GM13976 (cell line): ENCODE data around the gene ATF6B.

Experiments used
- DNase-seq: peaks from one replicate; pipeline ENCODE4 v3.0.0; 2012; ENCODE audit warnings: low spot score
- in situ Hi-C: fragments of 300-500 bp; cut with MboI; formaldehyde crosslinking; loops from one replicate; pipeline ENCODE4 v1.12.0; 2022; ENCODE audit warnings: low sequenced_read_pairs, mixed read lengths, inconsistent platforms; ENCODE audit not compliant: unreplicated experiment
- TF ChIP-seq, protein P1 (sequence below): IDR thresholded peaks from 2 replicates; pipeline ENCODE4 v1.5.1; 2012; ENCODE audit warnings: borderline replicate concordance, mild to moderate bottlenecking; ENCODE audit not compliant: insufficient read depth; ENCODE audit errors: extremely low read depth, missing control alignments, control extremely low read depth

ATF6B gene

DNA sequence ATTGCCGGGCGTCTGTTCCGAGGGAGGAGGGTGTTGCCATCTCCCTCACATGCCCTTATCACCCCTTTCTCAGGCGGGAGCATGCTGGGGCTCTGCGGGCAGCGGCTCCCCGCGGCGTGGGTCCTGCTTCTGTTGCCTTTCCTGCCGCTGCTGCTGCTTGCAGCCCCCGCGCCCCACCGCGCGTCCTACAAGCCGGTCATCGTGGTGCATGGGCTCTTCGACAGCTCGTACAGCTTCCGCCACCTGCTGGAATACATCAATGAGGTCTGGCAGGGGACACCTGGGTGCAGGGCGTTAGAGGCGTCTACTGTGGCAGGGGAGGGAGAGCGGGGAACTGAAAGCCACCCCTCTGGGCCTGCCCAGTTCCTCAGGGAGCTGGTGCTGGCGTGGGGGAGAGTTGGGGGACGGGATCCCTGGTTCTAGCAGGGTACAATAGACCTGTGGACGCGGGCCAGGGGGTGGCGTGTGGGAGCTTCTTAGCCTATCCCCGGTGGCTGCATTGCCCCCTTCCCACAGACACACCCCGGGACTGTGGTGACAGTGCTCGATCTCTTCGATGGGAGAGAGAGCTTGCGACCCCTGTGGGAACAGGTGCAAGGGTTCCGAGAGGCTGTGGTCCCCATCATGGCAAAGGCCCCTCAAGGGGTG, 26.6 kb upstream of the ATF6B start:
- DNase-seq = peak; percentile 90
- in situ Hi-C loops = no loop called here
- TF ChIP-seq, protein P1, sequence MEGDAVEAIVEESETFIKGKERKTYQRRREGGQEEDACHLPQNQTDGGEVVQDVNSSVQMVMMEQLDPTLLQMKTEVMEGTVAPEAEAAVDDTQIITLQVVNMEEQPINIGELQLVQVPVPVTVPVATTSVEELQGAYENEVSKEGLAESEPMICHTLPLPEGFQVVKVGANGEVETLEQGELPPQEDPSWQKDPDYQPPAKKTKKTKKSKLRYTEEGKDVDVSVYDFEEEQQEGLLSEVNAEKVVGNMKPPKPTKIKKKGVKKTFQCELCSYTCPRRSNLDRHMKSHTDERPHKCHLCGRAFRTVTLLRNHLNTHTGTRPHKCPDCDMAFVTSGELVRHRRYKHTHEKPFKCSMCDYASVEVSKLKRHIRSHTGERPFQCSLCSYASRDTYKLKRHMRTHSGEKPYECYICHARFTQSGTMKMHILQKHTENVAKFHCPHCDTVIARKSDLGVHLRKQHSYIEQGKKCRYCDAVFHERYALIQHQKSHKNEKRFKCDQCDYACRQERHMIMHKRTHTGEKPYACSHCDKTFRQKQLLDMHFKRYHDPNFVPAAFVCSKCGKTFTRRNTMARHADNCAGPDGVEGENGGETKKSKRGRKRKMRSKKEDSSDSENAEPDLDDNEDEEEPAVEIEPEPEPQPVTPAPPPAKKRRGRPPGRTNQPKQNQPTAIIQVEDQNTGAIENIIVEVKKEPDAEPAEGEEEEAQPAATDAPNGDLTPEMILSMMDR = peak; percentile 70

DNA sequence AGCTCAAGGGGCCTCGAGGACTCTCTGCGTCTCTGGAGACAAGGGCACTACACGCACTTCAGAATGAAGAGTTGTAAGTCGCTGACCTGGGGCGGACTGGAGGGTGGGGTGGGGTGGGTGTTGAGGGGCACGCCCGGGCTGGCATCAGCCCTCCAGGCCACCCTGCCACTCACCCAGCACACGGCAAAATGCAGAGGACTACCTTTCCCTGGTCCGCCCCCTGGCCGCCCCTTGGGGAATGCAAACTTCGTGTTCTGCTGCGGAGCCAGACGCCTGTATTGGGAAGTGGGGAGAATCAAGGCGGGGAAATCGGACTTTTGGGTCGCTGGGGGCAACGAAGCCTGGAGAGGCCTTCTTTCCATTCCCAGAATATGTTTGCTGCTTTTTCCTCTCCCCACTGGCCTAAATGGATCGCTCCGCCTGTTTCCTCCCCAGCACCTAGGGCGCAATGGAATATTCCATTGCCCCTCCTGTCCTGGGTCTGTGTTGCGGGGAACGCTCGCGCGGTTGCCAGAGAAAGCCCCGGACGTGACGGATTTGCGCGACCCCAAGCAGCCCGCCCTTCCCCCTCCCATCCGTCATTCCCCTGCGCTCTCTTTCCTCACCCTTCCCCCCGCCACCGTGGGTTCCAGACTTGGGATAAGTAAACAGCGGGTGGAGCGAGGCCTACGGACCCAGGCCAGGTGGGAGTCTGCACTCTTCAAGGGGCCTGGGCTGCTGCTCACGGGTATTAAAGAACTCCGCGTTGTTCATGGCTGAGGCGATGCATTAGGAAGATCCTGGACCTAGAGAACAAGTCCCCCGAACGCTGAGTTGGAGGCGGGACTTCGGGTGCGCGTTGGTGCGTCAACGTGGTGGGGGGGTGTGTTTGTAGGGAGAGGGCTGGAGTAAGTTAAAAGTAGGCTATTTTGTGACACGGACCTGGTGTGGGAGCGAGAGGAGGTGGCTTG, 25.8 kb upstream of the ATF6B start, which contains the start of gene PPT2:
Gene PPT2 (plus strand): TSS at position 578 of the 950 bp plus-strand sequence. CDS start 454 bp downstream, outside the sequence.
- peak; percentile 84 for DNase-seq
- in situ Hi-C loops = no loop called here
- TF ChIP-seq, protein P1 = no peak

DNA sequence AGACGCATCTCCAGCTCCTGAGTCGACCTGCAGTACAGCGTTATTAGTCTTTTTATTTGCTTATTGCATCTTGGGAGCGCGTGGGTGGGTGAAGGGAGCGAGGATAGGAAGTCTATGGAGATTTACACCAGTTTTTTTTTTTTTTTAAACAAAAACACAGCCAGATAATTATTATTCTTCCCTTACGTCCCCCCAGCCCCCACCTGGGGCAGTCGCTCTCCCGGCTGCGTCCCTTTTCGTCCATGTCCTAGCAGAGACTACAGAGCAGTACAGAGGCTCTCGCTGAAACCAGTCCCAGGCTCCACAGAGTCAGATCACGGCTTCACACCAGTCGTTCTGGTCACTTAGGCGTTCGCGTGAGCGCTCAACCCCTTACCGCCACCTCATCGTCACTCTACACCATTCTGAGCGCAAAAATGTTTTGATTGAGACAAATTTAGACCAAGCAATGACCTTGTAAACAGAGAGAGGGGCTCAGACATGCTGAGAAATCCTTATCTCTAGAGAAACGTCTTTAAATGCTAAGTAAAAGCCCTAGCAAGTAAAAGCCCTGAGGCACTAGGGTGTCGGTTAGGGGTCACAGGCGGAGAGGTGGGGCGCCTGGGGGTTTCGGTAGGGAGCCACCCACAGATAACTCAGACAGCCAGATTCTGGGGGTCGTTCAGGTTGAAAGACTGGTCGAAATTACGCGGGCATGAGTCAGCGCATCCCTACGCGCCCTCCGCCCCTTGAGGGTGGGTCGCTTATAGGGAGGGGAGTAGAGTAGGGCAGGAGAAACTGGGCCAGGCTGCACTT, 24.9 kb upstream of the ATF6B start:
- no peak for DNase-seq
- TF ChIP-seq, protein P1 = no peak

DNA sequence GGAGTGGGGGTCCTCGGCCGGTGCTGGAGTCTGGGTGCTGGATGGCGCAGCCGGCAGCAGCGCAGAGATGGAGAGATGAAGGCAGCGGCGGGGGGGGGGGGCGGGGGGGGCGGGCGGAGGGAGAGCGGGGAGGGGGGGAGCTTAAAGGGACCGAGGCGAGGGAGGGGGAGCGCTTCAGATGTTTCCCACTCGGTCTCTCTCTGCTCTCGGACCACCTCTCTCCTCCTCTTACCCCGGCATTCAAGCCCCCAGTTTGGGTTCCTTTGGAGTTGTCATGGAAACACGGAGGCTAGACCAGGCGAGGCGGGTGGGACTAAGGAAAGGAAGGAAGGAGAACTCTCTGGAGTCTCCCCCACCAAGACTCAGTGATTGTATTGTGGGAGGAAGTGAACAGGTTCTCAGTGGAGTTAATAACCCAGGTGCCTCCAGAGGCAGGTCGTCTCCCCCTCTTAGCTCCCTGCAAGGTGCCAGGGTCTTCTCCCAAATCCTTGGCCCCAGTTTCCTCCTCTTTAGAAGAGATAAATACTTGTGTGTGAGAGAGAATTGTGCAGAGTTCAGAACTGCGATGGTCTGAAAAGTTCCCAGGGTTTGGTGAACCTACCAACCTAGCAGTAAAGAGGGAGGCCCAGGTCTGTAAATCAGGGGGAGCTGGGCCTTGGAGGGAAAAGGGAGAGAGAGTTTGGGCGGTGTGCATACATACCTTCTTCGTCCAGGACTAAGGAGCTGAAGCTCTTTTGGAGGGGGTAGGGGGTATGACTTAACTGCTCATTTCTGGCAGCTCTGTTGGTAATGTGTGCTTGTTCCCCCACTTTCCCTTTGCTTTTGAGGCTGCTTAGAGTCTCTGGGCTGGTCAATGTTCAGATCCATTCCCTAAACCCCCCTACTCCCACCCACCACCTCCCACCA, 24.1 kb upstream of the ATF6B start, which contains the start of gene PRRT1:
Gene PRRT1 (minus strand): TSS at position 77 of the 906 bp plus-strand sequence. CDS start 112 bp downstream, outside the sequence.
- DNase-seq = no peak
- TF ChIP-seq, protein P1 = no peak
- in situ Hi-C loops = no loop called here

More for the DNA sequence above, 24.9 kb upstream of the ATF6B start:
- in situ Hi-C loops = no loop called here

DNA sequence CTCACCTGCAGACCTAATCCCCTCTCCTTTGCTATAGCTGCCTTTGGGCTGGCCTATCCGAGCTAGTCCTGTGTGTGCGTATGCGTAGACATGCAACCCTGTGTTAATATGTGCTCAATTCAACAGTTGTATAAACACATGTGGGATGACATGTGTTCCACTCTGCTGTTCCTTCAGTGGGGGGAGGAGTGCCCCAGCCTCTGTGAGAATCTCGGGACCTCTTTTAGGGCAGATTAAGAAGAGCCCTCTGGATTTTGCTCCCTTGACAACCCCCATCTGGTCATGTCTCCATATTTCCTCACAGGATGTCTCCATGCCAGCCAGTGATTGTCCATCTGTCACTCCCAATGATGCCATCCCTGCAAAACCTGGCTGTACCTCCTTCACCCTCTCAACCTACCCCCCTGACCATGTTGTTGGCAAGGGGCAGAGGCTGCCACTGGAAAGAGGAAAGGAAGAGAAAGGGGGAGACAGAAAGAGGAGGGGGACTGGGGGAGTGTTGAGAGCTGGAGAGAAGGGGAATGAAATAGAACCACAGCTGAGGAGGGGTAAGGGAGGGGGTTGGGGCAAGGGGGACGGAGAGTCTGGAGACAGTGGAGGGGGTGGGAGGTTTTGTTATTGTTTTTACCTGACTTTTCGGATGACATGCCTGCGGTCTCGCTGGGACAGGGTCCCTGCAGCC, 23.3 kb upstream of the ATF6B start:
- in situ Hi-C loops = no loop called here
- TF ChIP-seq, protein P1 = no peak
- DNase-seq = no peak
